Activated T-helper 1 cell treated with Interleukin-2 at 50 U/mL for 16 hours (primary cell): ENCODE data around the gene ZNF555.

Experiments
- DNase-seq: peaks from one replicate; pipeline ENCODE4 v3.0.0-alpha.2; 2020; ENCODE audit warnings: low read depth

Gene ZNF555

DNA sequence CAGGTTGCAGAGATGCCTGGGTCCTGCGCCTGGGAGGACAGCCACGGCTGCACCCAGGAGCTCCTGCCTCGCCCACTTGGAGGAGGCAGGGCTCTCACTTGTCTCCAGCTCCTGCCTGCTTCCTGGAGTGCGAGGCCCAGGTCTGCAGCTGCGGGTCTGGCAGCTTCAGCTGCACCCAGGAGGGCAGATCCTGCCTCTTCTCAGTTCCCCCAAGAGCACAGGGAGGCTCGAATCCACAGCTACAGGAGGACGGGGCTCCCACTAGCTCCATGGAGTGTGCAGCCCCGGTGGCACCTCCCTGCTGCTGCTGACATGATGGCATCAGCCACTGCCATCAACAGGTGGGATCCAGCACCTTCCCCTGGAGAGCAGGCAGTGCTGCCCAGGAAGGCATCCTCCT, 17.1 kb upstream of the ZNF555 start:
- no peak for DNase-seq

DNA sequence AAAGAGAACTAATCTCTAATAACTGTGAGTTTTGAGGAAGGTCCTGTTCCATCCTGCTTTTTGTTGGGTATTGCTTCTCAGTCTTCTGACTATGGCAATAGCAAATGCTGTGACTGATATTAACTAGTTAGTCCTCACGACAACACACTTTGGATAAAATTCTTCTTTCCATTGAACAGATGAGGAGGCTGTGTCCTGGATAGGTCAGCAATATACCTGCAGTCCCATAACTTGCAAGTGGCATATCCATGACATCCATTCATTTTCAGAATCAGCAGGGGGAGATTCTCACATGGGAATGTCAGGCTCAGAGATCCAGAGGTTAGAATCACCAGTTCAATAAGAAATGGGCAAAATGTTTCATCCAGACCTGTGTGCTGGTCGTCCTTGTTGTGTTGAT, 14.3 kb upstream of the ZNF555 start:
- DNase-seq = no peak

DNA sequence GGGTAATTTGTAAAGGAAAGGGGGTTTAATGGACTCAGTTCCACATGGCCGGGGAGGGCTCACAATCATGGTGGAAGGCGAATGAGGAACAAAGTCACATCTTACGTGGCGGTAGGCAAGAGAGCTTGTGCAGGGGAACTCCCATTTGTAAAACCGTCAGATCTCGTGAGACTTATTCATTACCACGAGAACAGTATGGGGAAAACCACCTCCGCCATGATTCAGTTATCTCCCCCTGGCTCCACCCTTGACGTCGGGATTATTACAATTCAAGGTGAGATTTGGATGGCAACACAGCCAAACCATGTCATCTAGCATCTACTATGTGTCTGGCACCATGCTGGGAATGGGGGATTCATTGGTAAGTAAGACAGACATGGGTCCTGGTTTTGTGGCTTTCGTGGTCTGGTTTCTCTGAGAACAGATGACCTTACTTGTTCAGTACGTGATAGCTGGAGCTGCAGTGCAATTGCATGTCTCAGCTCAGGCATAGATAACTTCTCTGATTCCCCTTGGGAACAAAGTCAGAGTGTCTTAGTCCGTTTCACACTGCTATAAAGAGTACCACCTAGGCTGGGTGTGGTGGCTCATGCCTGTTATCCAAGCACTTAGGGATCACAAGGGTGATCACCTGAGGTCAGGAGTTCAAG, 13.3 kb upstream of the ZNF555 start:
- no peak for DNase-seq

DNA sequence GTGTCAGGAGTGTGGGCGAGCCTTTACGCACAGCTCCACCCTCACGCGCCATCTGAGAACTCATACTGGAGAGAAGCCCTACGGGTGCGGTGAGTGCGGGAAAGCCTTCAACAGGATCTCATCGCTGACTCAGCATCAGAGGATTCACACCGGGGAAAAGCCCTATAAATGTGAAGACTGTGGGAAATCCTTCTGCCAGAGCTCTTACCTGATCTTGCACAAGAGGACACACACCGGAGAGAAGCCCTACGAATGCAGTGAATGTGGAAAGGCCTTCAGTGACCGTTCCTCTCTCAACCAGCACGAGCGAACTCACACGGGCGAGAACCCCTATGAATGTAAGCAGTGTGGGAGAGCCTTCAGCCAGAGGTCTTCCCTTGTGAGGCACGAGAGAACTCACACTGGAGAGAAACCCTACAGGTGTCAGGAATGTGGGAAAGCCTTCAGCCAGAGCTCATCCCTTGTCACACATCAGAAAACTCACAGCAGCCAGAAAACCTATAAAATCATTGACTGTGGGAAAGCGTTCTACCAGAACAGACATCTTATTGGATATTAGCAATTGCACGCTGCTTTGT, 6.9 kb upstream of the ZNF555 start:
- DNase-seq = no peak

DNA sequence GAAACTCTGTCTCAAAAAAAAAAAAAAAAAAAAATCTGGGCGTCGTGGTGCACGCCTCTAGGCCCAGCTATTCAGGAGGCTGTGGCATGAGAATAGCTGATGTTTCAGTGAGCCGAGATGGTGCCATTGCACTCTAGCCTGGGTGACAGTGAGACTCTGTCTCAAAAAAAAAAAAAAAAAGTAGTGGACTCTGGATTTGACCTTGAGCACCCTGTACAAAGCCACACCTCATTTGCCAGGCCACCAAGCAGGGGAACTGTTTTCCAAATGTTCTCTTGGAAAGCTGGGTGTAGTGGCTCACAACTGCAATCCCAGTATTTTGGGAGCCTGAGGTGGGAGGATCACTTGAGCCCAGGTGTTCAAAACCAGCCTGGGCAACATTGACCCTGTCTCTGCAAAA, 3.8 kb upstream of the ZNF555 start:
- no peak for DNase-seq

DNA sequence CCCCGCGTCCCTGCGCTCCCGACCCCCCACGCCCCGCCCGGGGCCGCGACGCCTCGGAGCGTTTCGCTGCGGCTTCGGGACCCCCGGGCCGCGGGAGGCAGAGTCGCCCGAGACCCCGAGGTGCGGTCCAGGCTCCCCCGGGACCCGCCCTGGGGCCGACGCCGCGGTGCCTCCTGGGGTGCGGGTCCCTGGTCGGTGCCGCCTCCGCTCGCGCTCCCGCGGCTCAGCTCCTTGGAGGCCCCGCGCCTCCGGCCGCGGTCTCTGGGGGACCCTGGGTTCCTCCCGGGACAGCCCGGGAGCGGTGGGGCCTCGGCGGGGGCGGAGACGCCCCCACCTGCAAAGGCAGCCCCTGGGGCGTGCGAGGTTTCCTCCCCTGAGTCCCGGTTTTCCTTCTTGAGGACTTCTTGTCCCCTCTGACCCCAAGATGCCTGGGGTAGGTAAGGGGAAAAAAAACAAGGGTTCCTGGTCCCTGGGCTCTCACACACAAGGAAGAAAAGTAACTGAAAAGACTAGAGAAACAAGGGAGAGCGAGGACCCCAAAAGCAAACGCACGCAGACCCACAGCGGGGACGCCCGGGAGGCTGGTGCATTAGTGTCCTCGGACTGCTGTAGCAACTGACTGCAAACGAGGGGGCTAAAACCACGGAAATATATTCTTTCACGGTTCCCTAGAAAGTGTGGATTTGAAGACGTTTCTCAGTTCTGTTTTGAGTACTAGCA, 740 bp downstream of the ZNF555 start:
- peak; percentile 4 for DNase-seq

DNA sequence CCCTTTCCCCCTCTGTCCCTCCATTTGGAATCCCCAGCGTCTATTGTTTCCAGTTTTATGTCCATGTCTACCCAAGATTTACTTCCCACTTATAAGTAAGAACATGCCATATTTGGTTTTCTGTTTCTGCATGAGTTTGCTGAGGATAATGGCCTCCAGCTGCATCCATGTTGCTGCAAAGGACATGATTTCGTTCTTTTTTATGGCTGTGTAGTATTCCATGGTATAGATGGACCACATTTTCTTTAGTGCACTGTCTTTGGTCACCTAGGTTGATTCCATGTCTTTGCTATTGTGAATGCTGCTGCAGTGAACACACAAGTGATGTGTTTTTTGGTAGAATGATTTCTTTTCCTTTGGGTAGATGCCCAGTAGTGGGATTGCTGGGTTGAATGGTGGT, 3.8 kb downstream of the ZNF555 start:
- DNase-seq = no peak

DNA sequence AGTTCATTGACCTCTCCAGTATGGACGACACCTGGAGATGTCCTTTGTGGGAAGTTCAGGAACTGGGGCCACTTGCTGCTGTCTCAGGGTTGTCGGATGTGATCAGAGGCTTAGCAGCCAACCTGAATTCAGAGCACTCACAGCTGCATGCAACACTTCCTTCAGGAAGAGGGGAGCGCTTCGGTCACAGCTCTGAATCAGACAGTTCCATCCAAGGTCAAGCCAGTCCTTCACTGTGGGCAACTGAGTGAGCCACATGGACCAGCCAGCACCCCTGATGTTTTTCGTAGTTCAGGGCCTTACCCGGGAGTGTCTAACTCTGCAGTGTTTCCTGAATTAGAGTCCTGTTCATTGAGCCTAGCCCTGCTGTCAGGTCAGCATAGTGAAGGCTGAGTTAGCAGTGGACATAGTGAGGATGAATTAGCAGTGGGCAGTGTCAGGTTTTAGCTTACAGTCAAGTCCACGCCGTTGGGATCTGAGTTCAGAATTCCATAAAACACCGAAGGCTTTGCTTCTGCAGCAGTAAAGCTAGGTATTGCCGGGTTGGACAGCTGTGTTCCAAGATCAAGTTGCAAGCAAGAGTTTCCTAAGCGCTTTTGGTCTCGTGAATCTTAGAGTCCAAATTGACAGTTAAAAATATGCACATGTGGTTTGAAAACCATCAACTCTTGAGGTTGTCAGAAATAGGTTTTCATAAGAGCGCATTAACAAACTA, 5.1 kb downstream of the ZNF555 start:
- DNase-seq = no peak

DNA sequence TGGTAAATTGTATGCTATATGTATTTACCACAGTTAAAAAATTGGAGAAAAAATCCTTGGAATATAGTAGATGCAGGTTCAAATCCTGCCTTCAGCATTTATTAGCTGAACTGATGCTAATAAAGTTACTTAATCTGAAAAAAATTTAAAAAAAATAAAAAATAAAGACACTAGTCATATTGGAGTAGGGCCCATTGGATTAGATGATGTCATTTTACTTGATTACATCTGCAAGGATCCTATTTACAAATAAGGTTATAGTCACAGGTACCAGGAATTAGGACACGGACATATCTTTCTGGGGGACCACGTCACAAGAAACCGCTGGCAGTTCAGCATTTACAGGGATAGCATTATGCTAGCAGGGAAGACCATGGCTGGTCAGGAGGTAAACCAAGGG, 6.2 kb downstream of the ZNF555 start:
- DNase-seq = no peak

DNA sequence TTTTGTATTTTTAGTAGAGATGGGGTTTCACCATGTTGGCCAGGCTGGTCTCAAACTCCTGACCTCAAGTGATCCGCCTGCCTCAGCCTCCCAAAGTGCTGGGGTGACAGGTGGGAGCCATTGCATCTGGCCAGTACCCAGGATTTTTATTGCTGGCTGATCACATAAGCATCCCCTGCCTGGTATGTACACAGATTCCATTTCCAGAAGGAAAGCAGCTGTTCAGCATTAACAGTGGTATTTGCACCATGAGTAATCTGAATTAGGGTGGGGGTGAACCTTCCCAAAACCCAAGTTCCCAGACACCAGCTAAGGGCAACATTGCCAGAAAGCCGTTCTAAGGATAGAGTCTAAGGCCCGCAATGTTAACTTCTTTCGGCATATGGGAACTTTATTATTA, 7.3 kb downstream of the ZNF555 start:
- DNase-seq = no peak

DNA sequence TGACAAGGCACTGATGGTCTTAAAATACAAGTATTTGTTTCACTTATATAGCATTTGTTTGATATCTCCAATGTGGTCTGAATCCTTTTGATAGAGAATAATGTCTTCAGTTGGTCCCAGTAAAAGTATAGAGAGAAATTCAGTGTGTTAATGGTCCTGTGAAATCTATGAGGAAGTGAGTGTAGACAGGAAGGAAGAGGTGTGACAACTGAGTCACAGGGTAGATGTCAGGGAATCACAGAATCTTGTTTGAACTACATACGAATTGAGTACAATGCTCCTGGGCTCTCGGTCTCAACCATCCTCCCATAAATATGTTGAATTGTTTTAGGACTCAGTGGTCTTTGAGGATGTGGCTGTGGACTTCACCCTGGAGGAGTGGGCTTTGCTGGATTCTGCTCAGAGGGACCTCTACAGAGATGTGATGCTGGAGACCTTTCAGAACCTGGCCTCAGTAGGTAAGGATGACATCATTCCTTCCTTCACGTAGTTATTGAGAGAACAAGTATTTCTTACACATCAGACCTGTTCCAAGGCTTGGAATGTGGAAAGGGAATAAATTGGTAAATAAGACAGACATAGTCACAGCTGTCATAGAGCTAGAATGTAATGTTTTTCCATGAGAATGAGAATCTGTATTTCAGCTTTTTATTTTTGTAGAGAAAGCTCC, 9.1 kb downstream of the ZNF555 start:
- no peak for DNase-seq

DNA sequence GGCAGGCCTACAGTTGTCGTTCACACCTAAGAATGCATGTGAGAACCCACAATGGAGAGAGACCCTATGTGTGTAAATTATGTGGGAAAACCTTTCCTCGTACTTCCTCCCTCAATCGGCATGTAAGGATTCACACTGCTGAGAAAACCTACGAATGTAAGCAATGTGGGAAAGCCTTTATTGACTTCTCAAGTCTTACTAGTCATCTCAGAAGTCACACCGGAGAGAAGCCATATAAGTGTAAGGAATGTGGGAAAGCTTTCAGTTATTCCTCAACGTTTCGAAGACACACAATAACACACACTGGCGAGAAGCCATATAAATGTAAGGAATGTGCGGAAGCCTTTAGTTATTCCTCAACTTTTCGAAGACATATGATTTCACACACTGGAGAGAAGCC, 11.3 kb downstream of the ZNF555 start:
- no peak for DNase-seq

DNA sequence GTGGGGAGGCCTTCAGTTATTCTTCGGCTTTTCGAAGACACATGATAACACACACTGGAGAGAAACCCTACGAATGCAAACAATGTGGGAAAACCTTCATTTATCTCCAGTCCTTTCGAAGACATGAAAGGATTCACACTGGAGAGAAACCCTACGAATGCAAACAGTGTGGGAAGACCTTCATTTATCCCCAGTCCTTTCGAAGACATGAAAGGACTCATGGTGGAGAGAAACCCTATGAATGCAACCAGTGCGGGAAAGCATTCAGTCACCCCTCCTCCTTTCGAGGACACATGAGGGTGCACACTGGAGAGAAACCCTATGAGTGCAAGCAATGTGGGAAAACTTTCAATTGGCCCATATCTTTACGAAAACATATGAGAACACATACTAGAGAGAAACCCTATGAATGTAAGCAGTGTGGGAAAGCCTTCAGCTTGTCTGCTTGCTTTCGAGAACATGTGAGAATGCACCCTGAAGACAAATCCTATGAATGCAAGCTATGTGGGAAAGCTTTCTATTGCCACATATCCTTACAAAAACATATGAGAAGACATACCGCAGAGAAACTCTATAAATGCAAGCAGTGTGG, 11.8 kb downstream of the ZNF555 start:
- no peak for DNase-seq

DNA sequence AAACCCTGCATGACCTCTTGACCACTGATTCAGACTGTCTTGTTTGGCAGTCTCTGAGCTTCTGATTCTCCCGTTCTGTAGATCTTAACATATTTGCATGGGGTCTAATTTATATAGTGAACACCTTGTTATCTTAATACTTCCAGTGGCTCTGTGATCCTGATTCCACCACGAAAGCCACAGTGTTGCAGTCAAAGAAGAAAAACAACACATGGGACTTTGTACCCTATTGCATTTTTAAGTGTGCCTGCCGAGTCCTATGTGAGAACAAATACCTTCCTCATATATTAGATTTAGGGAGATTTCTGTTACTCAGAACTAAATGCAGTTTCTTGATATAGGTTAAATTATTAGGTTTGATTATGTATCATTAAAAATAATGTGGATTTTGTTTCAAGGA, 13.6 kb downstream of the ZNF555 start:
- no peak for DNase-seq

DNA sequence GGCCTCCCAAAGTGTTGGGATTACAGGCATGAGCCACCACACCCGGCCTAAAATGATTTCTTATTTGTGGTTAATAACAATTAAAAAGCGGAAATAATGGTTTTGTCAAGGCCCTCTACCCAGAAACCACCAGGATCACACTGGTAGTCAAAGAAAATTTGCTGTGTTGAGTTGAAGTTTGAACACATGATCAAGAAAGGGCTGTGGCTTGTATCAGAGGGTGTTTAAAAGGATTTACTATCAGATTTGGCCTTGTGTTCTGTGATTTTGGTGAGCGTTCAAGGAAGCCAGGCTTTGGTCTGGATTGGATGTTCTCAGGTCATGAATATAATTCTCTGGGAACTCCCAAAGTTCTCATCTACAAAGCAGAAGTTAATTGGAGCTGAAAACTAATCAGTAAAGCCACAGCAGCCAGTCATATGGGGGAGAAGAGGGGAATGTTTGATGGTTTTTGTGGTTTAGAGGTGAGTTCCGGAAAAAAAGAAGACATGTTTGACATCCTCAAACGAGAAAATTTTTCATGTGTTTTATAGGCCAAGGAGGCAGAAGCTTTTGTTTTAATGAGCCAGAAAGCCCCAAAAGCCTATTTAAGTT, 15.3 kb downstream of the ZNF555 start:
- no peak for DNase-seq

DNA sequence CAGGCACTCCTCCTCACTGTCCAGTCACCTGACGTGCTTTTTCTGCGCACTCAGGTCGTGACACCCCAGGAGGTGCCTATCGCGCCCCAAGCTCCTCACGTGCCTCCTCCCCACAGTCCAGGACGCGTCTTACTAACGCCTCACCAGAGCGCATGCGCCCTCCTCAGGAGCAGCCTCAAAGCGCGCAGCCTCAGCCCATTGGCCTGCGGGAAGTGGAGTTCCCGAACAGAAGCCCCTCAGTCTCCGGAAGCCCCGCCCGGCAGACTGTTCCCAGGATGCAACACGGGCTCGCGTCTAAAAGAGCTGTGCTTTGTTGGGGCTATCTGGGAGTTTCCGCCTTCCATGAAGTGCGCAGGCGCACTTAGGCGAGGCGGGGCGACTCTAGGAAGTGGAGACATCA, 17.6 kb downstream of the ZNF555 start:
- no peak for DNase-seq

DNA sequence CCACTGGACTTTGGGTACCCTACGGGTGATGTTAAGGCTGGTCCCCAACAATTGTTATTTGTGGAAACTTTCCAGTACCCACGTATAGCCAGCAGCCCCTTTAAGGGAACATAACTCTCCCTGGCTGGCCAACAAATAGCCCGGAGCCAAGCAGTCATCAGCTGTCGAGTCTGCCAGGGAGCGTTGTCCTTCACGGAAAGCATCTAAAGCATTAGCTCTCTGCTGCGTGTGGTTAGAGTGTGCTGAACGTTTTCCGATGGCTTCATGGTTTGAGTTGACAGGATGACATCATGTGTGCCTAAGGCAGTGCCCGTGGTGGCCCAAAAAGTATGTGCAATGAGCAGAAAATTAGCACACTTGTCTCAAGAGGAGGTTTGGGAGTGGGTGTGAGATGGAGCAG, 22.5 kb downstream of the ZNF555 start:
- DNase-seq = no peak

DNA sequence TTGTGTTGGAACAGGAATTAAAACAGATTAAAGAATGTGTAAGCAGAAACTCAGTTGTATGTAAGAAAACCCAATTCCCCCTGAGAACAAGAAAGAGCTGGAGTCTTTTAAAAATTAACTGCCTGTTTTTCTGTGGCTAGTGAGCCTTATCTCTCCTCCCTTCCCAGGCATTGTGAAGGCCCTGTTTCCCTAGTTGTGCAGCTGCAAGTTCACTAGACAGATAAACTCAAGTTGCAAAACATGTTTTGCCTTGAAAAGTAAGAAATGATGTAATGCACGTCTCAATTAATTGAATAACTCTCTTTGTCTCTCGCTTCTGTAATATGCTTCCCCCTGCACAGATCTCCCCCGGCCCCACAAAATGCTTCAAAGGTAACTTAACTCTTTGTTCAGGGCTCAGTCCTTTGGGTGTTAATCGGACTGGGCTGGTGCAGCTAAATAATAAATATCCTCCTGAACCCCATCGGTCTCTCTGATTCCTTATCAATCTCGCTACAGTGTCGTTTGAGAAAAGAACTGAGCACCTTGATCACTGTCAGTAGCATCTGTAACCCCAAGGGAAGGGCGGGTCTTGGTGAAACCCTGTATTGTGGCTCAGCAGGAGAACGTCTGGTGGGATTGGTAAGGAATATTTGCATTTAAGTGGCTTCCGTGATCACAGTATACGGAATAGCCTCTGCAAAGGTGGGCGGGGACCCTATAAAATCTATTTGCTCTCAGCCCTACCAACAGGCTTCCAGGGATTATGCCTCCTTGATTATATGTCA, 24.2 kb downstream of the ZNF555 start:
- DNase-seq = no peak

DNA sequence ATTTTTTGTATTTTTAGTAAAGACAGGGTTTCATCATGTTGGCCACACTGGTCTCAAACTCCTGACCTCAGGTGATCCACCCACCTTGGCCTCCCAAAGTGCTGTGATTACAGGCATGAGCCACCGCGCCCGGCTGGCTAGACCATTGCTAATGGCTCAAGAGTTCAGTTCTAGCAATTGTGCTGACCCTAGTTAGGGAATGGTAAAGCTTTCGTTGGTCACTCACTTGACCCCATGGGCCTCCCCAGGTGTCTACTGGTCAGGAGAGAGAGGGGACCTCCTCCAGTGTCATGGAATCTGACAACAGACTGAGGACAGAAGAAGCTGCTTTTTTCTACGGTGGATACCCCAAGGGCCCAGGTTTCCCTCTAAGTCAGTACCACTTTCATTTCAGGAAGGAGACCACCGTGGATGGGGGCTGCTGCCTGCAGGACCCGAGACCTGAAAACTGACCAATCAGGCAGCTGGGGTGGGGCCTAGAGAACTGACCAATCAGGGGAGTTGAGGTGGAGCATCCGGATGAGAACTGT, 25.3 kb downstream of the ZNF555 start:
- no peak for DNase-seq
